GM06990 (cell line): Measurements from ENCODE around the gene OAT.

Experiments
- DNase-seq: peaks from one replicate; pipeline ENCODE4 v3.0.0-alpha.2; 2011; ENCODE audit not compliant: insufficient read length; ENCODE audit errors: extremely low read depth
- H3K27me3 ChIP-seq: replicated peaks from 2 replicates; pipeline ENCODE4 v1.6.0; 2011; ENCODE audit warnings: low read length; ENCODE audit not compliant: control insufficient read depth, insufficient read depth
- H3K36me3 ChIP-seq: 2 replicates; pipeline ENCODE4 v1.5.1; 2011; ENCODE audit warnings: low read length; ENCODE audit not compliant: control insufficient read depth, insufficient read depth
- H3K4me3 ChIP-seq: replicated peaks from 2 replicates; pipeline ENCODE4 v1.5.1; 2011; ENCODE audit warnings: low read depth, mild to moderate bottlenecking, control low read depth, low read length
- CTCF ChIP-seq: IDR thresholded peaks from 2 replicates; pipeline ENCODE4 v1.5.1; 2011; ENCODE audit warnings: low read length, control low read depth, mild to moderate bottlenecking, inconsistent platforms; ENCODE audit not compliant: insufficient read depth, poor library complexity, severe bottlenecking

The OAT gene

GRCh38 chr10:124348801-124349200, 69.9 kb downstream of the OAT start:
- no peak for TF ChIP-seq CTCF
- Histone ChIP-seq H3K4me3 (no peak overlapping the region), H3K36me3 (no peaks in the 10 kb centered on the region), H3K27me3 (no peaks in the 10 kb centered on the region; the same call in 1 of the 2 replicates)
- DNase-seq = no peak

- Histone ChIP-seq H3K4me3 (no peak overlapping the region), H3K36me3 (no peaks in the 10 kb centered on the region), H3K27me3 (no peaks in the 10 kb centered on the region; the same call in 1 of the 2 replicates)
- no peak for DNase-seq
- TF ChIP-seq CTCF = peak; percentile 4
Observed at GRCh38 chr10:124347956-124348355, 70.8 kb downstream of the OAT start.
